Psoas muscle (tissue), 8 donors: Measurements from ENCODE around the gene NCR3LG1. TPM values are rescaled to one million over a fixed set of nuclear protein-coding genes. Genes with fewer than 3 reads are reported as not detected.

Experiments
- ATAC-seq, 4 donors: fragments of 200-7000 bp; cut with Tn5 transposase; one replicate each; pipeline ENCODE4 v1.9.1; 2020; ENCODE audit warnings: moderate library complexity in 3 of 4, mild to moderate bottlenecking in 2 of 4
- DNase-seq, 2 donors: peaks; one replicate each; pipeline ENCODE4 v3.0.0-alpha.2; 2020
- H3K27ac ChIP-seq: fragments of 200-600 bp; one replicate; pipeline ENCODE4 v1.8.0; 2022
- H3K27me3 ChIP-seq, 3 donors: fragments of 200-600 bp in 1 of 3; one replicate each; pipeline versions ENCODE4 v1.6.1 to v1.8.0; 2013 to 2022; ENCODE audit warnings: low read length in 2 of 3, mild to moderate bottlenecking in 2 of 3, moderate library complexity in 1 of 3; ENCODE audit not compliant: insufficient read depth in 3 of 3
- H3K36me3 ChIP-seq, 2 donors: fragments of 200-600 bp in 1 of 2; one replicate each; pipeline versions ENCODE4 v1.6.1 to v1.8.0; 2013 to 2022; ENCODE audit warnings: low read depth in 1 of 2, mild to moderate bottlenecking in 1 of 2, moderate library complexity in 1 of 2; ENCODE audit not compliant: insufficient read depth in 1 of 2
- H3K4me1 ChIP-seq: fragments of 200-600 bp; one replicate; pipeline ENCODE4 v1.8.0; 2022
- H3K4me3 ChIP-seq: fragments of 200-600 bp; one replicate; pipeline ENCODE4 v1.8.0; 2022; ENCODE audit warnings: mild to moderate bottlenecking
- H3K9me3 ChIP-seq: fragments of 200-600 bp; one replicate; pipeline ENCODE4 v1.8.0; 2022
- CTCF ChIP-seq: fragments of 200-600 bp; IDR thresholded peaks from one replicate; pipeline ENCODE4 v1.8.0; 2022; ENCODE audit warnings: antibody characterized with exemption
- WGBS, 3 donors: extraction: QIAGEN DNeasy Blood & Tissue Kit; methylation state at CpG; one replicate each; pipeline versions ENCODE4 v1.1.6 to v1.1.7; 2013; 5-methylcytosine and 5-hydroxymethylcytosine counted together
- intact Hi-C, 2 donors: fragments of 100-400 bp; cut with DNase I; formaldehyde crosslinking; loops; one replicate each; pipeline versions ENCODE4 v1.11.0 to v1.14.2; 2022
- polyA plus RNA-seq, 3 donors: library from polyadenylated mRNA; stranded (reverse); fragments of 200-250 nt; gene quantifications; one replicate each; pipeline ENCODE4 v1.2.3, GENCODE V29; 2013
- total RNA-seq, 4 donors: library from RNA; stranded (reverse); fragmentation: NEBNext Ultra II Directional in 2 of 4; extraction: Animal tissue kit (Norgen Biotek cat#: 25700) in 2 of 4; gene quantifications; one replicate each; pipeline versions ENCODE4 v1.2.1 to v1.2.4, GENCODE V29; 2021 to 2023
- donor health status: healthy with polysubstance abuse.
- donor health status: DM: no; HTN: no; CAD: no; lungs with moderate emphysema.
- donor health status: Bipolar disorder and iron deficiency.
- donor health status: healthy.
- donor health status: DM: yes; HTN: yes; CAD: no.
- donor health status: DM: no; HTN: no; CAD: no.
- donor health status: DM: no; HTN: no; CAD: no.
- donor health status: DM: yes; HTN: yes; CAD: no.

Gene NCR3LG1
- total and polyA plus RNA-seq, 7 donors, result 0.01 to 0.71 (median 0.17) TPM

DNA sequence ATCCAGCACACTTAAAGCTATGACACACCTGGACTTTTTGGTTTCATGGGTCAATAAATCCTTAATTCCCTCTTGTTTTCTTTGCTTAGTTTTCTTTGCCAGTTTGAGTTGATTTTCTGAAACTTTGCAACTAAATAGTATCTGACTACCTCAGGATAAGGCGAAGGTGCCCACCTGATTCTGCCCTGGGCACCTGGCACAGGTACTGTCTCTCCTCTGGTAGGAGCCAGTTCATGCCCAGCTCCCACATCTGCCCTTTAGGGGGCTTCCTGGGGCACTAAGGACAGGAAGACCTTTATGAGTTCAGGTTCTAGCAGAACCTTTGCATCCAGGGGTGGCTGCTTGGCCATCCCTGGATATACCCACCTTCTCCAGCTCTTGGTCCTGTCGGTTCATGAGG, 56.4 kb downstream of the NCR3LG1 start:
- H3K4me3 ChIP-seq, result no peak overlapping the region
- intact Hi-C loops, result no loop called here
- 89 to 93% (median 92%) methylated on average over 2 of the region's 2 CpGs for WGBS, 3 donors

DNA sequence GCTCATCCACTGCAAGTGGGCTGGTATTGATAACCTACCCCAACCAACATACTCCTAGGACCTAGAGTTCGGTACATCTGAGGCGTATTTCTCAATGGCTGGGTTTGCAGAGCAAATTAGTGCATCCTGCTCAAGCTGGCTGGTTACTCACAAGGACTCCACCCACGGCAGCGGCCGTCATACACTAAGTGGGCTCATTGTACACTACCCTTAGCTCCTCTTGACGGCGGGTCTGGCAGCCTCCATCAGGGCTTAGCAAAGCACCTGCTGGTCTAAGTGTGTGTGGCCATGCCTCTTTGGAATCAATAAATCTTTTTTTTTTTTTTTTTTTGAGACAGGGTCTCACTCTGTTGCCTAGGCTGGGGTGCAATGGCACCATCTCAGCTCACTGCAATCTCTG, 57.0 kb downstream of the NCR3LG1 start:
- no peak for TF ChIP-seq CTCF

More for the DNA sequence above, 56.4 kb downstream of the NCR3LG1 start:
- TF ChIP-seq CTCF, result no peak
- DNase-seq (no peak), ATAC-seq (no peak)
- Histone ChIP-seq H3K27ac (no peak overlapping the region), H3K27me3 (no peaks in the 10 kb centered on the region), H3K36me3 (no peaks in the 10 kb centered on the region), H3K9me3 (no peaks in the 10 kb centered on the region), H3K4me1 (peaks cover 27% of the 10 kb centered on the region)

GRCh38 chr11:17410606-17411379, 59.2 kb downstream of the NCR3LG1 start:
- Histone ChIP-seq H3K27ac (no peak overlapping the region), H3K4me1 (peaks cover 20% of the 10 kb centered on the region), H3K27me3 (no peaks in the 10 kb centered on the region), H3K9me3 (no peaks in the 10 kb centered on the region), H3K36me3 (no peaks in the 10 kb centered on the region), H3K4me3 (no peak overlapping the region)
- 62 to 68% (median 62%) methylated on average over 11 of the region's 11 CpGs for WGBS, 3 donors
- DNase-seq, result no peak
- TF ChIP-seq CTCF, result no peak
- ATAC-seq, result no peak
- intact Hi-C loops, result no loop called here

More for the DNA sequence above, 57.0 kb downstream of the NCR3LG1 start:
- H3K36me3 ChIP-seq, result no peaks in the 10 kb centered on the region
- no peaks in the 10 kb centered on the region for H3K27me3 ChIP-seq
- no peak for DNase-seq
- 71 to 91% (median 78%) methylated on average over 7 of the region's 7 CpGs for WGBS, 3 donors
- intact Hi-C loops, result no loop called here
- no peak overlapping the region for H3K27ac ChIP-seq
- peaks cover 27% of the 10 kb centered on the region for H3K4me1 ChIP-seq
- no peak overlapping the region for H3K4me3 ChIP-seq
- no peak for ATAC-seq
- H3K9me3 ChIP-seq, result no peaks in the 10 kb centered on the region

- intact Hi-C loops, result no loop called here
- ATAC-seq, result no peak
- WGBS, 3 donors, result 82 to 87% (median 84%) methylated on average over 6 of the region's 6 CpGs
- Histone ChIP-seq H3K4me1 (peaks cover 19% of the 10 kb centered on the region), H3K9me3 (no peaks in the 10 kb centered on the region), H3K27me3 (no peaks in the 10 kb centered on the region), H3K36me3 (no peaks in the 10 kb centered on the region), H3K4me3 (no peak overlapping the region), H3K27ac (no peak overlapping the region)
- DNase-seq, result no peak
- TF ChIP-seq CTCF, result no peak
Measured at GRCh38 chr11:17411418-17411817, 59.8 kb downstream of the NCR3LG1 start.
